Adipocyte (in vitro differentiated cells): ENCODE measurements around the gene HHIPL1.

ENCODE experiments used
- DNase-seq: peaks from one replicate; pipeline ENCODE4 v3.0.0-alpha.2; 2015; ENCODE audit warnings: low read depth
- H3K27me3 ChIP-seq: replicated peaks from 2 replicates; pipeline ENCODE4 v1.7.0; 2013; ENCODE audit warnings: mild to moderate bottlenecking, low read length, moderate library complexity; ENCODE audit not compliant: control insufficient read depth, insufficient read depth
- H3K36me3 ChIP-seq: 2 replicates; pipeline ENCODE4 v1.7.0; 2013; ENCODE audit warnings: low read length, mild to moderate bottlenecking, moderate library complexity; ENCODE audit not compliant: control insufficient read depth, insufficient read depth, severe bottlenecking
- H3K4me1 ChIP-seq: 2 replicates; pipeline ENCODE4 v1.7.0; 2013; ENCODE audit warnings: mild to moderate bottlenecking, low read length, moderate library complexity; ENCODE audit not compliant: control insufficient read depth, insufficient read depth
- H3K4me3 ChIP-seq: 2 replicates; pipeline ENCODE4 v1.7.0; 2013; ENCODE audit warnings: mild to moderate bottlenecking, low read length, moderate library complexity
- H3K9ac ChIP-seq: 2 replicates; pipeline ENCODE4 v1.7.0; 2013; ENCODE audit warnings: mild to moderate bottlenecking, low read length, moderate library complexity
- H3K9me3 ChIP-seq: 2 replicates; pipeline ENCODE4 v1.7.0; 2013; ENCODE audit warnings: mild to moderate bottlenecking, low read length, moderate library complexity; ENCODE audit not compliant: control insufficient read depth

The HHIPL1 gene

GRCh38 chr14:99702115-99702514, 57.2 kb downstream of the HHIPL1 start:
- H3K9ac ChIP-seq = no peak overlapping the region
- DNase-seq = no peak
- H3K27me3 ChIP-seq = peaks cover 4% of the 10 kb centered on the region
- H3K4me3 ChIP-seq = no peak overlapping the region
- peaks cover 16% of the 10 kb centered on the region for H3K9me3 ChIP-seq
- H3K4me1 ChIP-seq = peaks cover 10% of the 10 kb centered on the region
- H3K36me3 ChIP-seq = no peaks in the 10 kb centered on the region

- DNase-seq = no peak
- H3K9ac ChIP-seq = no peak overlapping the region
- no peaks in the 10 kb centered on the region for H3K27me3 ChIP-seq
- H3K36me3 ChIP-seq = no peaks in the 10 kb centered on the region
- H3K4me3 ChIP-seq = no peak overlapping the region
- H3K9me3 ChIP-seq = peaks cover 16% of the 10 kb centered on the region
- peaks cover 7% of the 10 kb centered on the region for H3K4me1 ChIP-seq
Measured at GRCh38 chr14:99703381-99703780, 58.5 kb downstream of the HHIPL1 start.

- peaks cover under 1% of the 10 kb centered on the region for H3K4me1 ChIP-seq
- H3K36me3 ChIP-seq = no peaks in the 10 kb centered on the region
- peaks cover 19% of the 10 kb centered on the region for H3K9me3 ChIP-seq
- DNase-seq = no peak
- no peak overlapping the region for H3K9ac ChIP-seq
- H3K4me3 ChIP-seq = no peak overlapping the region
- H3K27me3 ChIP-seq = no peaks in the 10 kb centered on the region
Measured at GRCh38 chr14:99704037-99704436, 59.1 kb downstream of the HHIPL1 start.

GRCh38 chr14:99706107-99706900, 61.4 kb downstream of the HHIPL1 start:
- no peak overlapping the region for H3K4me3 ChIP-seq

GRCh38 chr14:99707420-99707819, 62.5 kb downstream of the HHIPL1 start:
- DNase-seq = no peak
- H3K27me3 ChIP-seq = no peaks in the 10 kb centered on the region
- peaks cover 43% of the 10 kb centered on the region for H3K9me3 ChIP-seq
- no peaks in the 10 kb centered on the region for H3K4me1 ChIP-seq
- no peak overlapping the region for H3K9ac ChIP-seq
- no peak overlapping the region for H3K4me3 ChIP-seq
- H3K36me3 ChIP-seq = no peaks in the 10 kb centered on the region

More at GRCh38 chr14:99706107-99706900, 61.4 kb downstream of the HHIPL1 start:
- no peak for DNase-seq
- Histone ChIP-seq H3K9ac (no peak overlapping the region), H3K27me3 (no peaks in the 10 kb centered on the region), H3K9me3 (peaks cover 36% of the 10 kb centered on the region), H3K36me3 (no peaks in the 10 kb centered on the region), H3K4me1 (no peaks in the 10 kb centered on the region)

GRCh38 chr14:99707921-99708320, 63.0 kb downstream of the HHIPL1 start:
- Histone ChIP-seq H3K4me1 (no peaks in the 10 kb centered on the region), H3K9me3 (peaks cover 46% of the 10 kb centered on the region), H3K4me3 (no peak overlapping the region), H3K27me3 (no peaks in the 10 kb centered on the region), H3K9ac (no peak overlapping the region), H3K36me3 (no peaks in the 10 kb centered on the region)
- no peak for DNase-seq

- Histone ChIP-seq H3K9ac (no peak overlapping the region), H3K36me3 (no peaks in the 10 kb centered on the region), H3K4me1 (no peaks in the 10 kb centered on the region), H3K9me3 (peaks cover 41% of the 10 kb centered on the region), H3K4me3 (no peak overlapping the region), H3K27me3 (no peaks in the 10 kb centered on the region)
- no peak for DNase-seq
Measured at GRCh38 chr14:99708449-99708848, 63.5 kb downstream of the HHIPL1 start.

- Histone ChIP-seq H3K27me3 (peaks cover 4% of the 10 kb centered on the region), H3K9me3 (peaks cover 34% of the 10 kb centered on the region), H3K4me1 (no peaks in the 10 kb centered on the region), H3K9ac (no peak overlapping the region), H3K4me3 (no peak overlapping the region), H3K36me3 (no peaks in the 10 kb centered on the region)
- no peak for DNase-seq
Measured at GRCh38 chr14:99713972-99714371, 69.0 kb downstream of the HHIPL1 start.

GRCh38 chr14:99715266-99716000, 70.5 kb downstream of the HHIPL1 start:
- peaks cover 4% of the 10 kb centered on the region for H3K27me3 ChIP-seq
- DNase-seq = no peak
- no peaks in the 10 kb centered on the region for H3K36me3 ChIP-seq
- H3K4me1 ChIP-seq = no peaks in the 10 kb centered on the region
- H3K4me3 ChIP-seq = no peak overlapping the region
- no peak overlapping the region for H3K9ac ChIP-seq
- H3K9me3 ChIP-seq = peaks cover 19% of the 10 kb centered on the region

GRCh38 chr14:99716091-99716849, 71.3 kb downstream of the HHIPL1 start:
- H3K27me3 ChIP-seq = peaks cover 7% of the 10 kb centered on the region
- no peak overlapping the region for H3K9ac ChIP-seq
- peaks cover 17% of the 10 kb centered on the region for H3K9me3 ChIP-seq
- no peaks in the 10 kb centered on the region for H3K4me1 ChIP-seq
- DNase-seq = no peak
- no peak overlapping the region for H3K4me3 ChIP-seq
- H3K36me3 ChIP-seq = no peaks in the 10 kb centered on the region
